Gastroesophageal sphincter (tissue), 4 donors: ENCODE measurements around the gene ATP2B2. TPM values are rescaled to one million over a fixed set of nuclear protein-coding genes. Genes with fewer than 3 reads are reported as not detected.

ENCODE experiments used
- ATAC-seq: fragments of 150-250 bp; one replicate; pipeline ENCODE4 v1.9.1; 2016; ENCODE audit warnings: mild to moderate bottlenecking, moderate library complexity
- H3K27ac ChIP-seq, 4 donors: fragments of 200-600 bp; sonication (generic) in 3 of 4; 1 replicate in 3 of 4; 2 replicates in 1 of 4; pipeline ENCODE4 v1.5.1; 2016 to 2019
- H3K27me3 ChIP-seq: fragments of 200-600 bp; sonication (generic); one replicate; pipeline ENCODE4 v1.5.1; 2019
- H3K36me3 ChIP-seq, 2 donors: fragments of 200-600 bp; sonication (generic); one replicate each; pipeline ENCODE4 v1.5.1; 2019; ENCODE audit warnings: control low read depth in 1 of 2
- H3K4me1 ChIP-seq, 3 donors: fragments of 200-600 bp; sonication (generic); 1 replicate in 2 of 3; 2 replicates in 1 of 3; pipeline ENCODE4 v1.5.1; 2016 to 2019; ENCODE audit warnings: control low read depth in 2 of 3
- H3K4me3 ChIP-seq, 2 donors: fragments of 200-600 bp; sonication (generic); one replicate each; pipeline ENCODE4 v1.5.1; 2019; ENCODE audit warnings: mild to moderate bottlenecking in 1 of 2, moderate library complexity in 1 of 2
- H3K9me3 ChIP-seq, 3 donors: fragments of 200-600 bp; sonication (generic); one replicate each; pipeline ENCODE4 v1.5.1; 2017 to 2019; ENCODE audit warnings: control low read depth in 2 of 3
- EP300 ChIP-seq: sonication (generic); formaldehyde crosslinking; IDR thresholded peaks from one replicate; pipeline ENCODE4 v1.6.1; 2017; ENCODE audit warnings: antibody characterized with exemption, mild to moderate bottlenecking
- POLR2A ChIP-seq, 2 donors: fragments of 450-650 bp; IDR thresholded peaks; one replicate each; pipeline ENCODE4 v1.6.1; 2017; ENCODE audit warnings: antibody characterized with exemption in 2 of 2, mild to moderate bottlenecking in 2 of 2, moderate library complexity in 1 of 2
- POLR2AphosphoS5 ChIP-seq: sonication (generic); formaldehyde crosslinking; IDR thresholded peaks from one replicate; pipeline ENCODE4 v1.6.1; 2017; ENCODE audit warnings: antibody characterized with exemption
- WGBS, 2 donors: methylation state at CpG; one replicate each; pipeline ENCODE4 v1.1.5; 2018; ENCODE audit warnings: low coverage in 1 of 2; 5-methylcytosine and 5-hydroxymethylcytosine counted together
- total RNA-seq, 4 donors: library from RNA; depleted of rRNA; stranded (reverse); fragments of >200 nt; gene quantifications; one replicate each; pipeline ENCODE4 v1.1.0, GENCODE V29; 2016
- TF ChIP-seq, protein P1 (sequence below), 4 experiments: fragments of 200-600 bp in 2 of 4; fragments of 450-650 bp in 2 of 4; sonication (generic) in 1 of 4; IDR thresholded peaks; one replicate each; pipeline ENCODE4 v1.5.1; 2017 to 2019; ENCODE audit warnings: antibody characterized with exemption in 4 of 4, mild to moderate bottlenecking in 2 of 4, moderate library complexity in 2 of 4

The ATP2B2 gene
- total RNA-seq, 4 donors from 2014 or later = 0.13 to 0.30 (median 0.27) TPM; not detected in 1

DNA sequence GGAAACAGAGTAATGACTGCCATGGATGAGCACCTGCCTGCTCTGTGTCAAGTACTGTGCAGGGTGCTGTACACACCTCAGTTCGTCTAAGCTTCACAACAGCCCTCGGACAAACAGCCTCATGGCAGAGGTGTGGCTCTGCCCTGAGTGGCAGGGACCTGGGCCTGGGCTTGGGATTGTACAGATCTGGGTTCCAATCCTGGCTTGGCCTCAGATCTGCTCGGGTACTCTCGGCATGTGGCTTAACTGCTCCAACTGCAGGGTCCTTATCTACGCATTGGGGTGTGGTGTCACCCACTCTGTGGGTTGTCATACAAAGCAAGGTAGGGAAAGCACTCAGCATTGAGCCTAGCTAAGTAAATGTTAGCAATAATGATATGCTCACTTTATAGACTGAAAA lies 137.9 kb downstream of the ATP2B2 start:
- H3K27ac ChIP-seq = no peak overlapping the region
- no peak for ATAC-seq
- H3K4me3 ChIP-seq = no peak overlapping the region
- TF ChIP-seq, protein P1, sequence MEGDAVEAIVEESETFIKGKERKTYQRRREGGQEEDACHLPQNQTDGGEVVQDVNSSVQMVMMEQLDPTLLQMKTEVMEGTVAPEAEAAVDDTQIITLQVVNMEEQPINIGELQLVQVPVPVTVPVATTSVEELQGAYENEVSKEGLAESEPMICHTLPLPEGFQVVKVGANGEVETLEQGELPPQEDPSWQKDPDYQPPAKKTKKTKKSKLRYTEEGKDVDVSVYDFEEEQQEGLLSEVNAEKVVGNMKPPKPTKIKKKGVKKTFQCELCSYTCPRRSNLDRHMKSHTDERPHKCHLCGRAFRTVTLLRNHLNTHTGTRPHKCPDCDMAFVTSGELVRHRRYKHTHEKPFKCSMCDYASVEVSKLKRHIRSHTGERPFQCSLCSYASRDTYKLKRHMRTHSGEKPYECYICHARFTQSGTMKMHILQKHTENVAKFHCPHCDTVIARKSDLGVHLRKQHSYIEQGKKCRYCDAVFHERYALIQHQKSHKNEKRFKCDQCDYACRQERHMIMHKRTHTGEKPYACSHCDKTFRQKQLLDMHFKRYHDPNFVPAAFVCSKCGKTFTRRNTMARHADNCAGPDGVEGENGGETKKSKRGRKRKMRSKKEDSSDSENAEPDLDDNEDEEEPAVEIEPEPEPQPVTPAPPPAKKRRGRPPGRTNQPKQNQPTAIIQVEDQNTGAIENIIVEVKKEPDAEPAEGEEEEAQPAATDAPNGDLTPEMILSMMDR (IDR thresholded peaks at IDR 0.05) = no peak
- TF ChIP-seq EP300 (no peak), POLR2AphosphoS5 (no peak), POLR2A (IDR thresholded peaks at IDR 0.05) (no peak)
- peaks cover 4% of the 10 kb centered on the region for H3K27me3 ChIP-seq
- WGBS, 2 donors = no CpG with 5 or more reads among the region's 5 CpGs
- peaks cover 0 to 6% (median 0%) of the 10 kb centered on the region in 3 donors for H3K4me1 ChIP-seq
- H3K36me3 ChIP-seq = no peaks in the 10 kb centered on the region
- H3K9me3 ChIP-seq = peaks cover 0 to 11% (median 0%) of the 10 kb centered on the region in 3 donors

DNA sequence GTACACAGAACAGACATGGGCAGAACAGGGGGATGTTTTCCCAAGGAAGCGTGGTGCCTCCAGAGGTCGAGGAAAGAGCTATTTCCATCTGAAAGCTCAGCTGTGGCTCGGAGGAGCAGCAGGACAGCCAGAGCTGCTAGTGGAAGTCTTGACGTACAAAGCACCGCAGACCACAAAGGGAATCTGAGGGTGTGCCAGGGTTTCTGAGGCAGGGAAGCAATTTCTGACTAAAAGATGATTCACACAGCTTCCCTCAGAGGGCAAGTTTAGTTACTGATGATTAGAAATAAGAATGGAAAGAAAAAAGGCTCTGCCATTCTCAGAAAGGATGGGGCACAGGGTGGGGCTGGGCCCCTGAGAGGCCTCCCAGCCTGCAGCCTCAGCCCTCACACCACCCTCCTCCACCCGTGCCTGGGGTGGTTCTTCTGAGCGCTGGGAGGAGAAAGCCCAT lies 138.7 kb downstream of the ATP2B2 start:
- Histone ChIP-seq H3K36me3 (no peaks in the 10 kb centered on the region), H3K4me3 (no peak overlapping the region), H3K9me3 (peaks cover 0 to 11% (median 0%) of the 10 kb centered on the region in 3 donors), H3K4me1 (peaks cover 0 to 6% (median 0%) of the 10 kb centered on the region in 3 donors), H3K27me3 (peaks cover 9% of the 10 kb centered on the region), H3K27ac (no peak overlapping the region)
- TF ChIP-seq POLR2A (IDR thresholded peaks at IDR 0.05) (no peak), EP300 (no peak), POLR2AphosphoS5 (no peak)
- TF ChIP-seq, protein P1 (IDR thresholded peaks at IDR 0.05) = no peak
- no peak for ATAC-seq
- 48 to 61% methylated on average over 5 to 7 of the region's 7 CpGs for WGBS, 2 donors

DNA sequence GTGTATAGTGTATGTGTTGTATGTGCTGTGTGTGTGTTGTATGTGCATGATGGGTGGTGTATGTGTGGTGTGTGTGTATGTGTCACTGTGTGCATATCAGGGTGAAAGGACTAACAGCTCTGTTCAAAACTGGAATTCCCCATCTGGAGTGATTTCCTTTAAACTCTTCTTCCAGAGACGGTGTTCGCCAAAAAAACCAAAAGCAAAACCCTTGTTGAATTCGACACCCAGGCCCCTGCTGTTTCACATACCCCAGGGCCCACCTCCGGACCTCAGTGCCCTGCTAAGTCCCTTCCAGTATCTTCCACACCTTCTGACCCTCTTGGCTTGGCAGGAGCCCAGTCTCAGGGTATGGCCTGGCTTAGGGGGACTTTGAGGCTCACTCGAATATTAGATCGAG lies 139.6 kb downstream of the ATP2B2 start:
- no peaks in the 10 kb centered on the region for H3K36me3 ChIP-seq
- peaks cover 15% of the 10 kb centered on the region for H3K27me3 ChIP-seq
- WGBS, 2 donors = 58 to 87% methylated on average over 3 to 5 of the region's 6 CpGs
- H3K27ac ChIP-seq = no peak overlapping the region
- TF ChIP-seq POLR2AphosphoS5 (no peak), EP300 (no peak), POLR2A (IDR thresholded peaks at IDR 0.05) (no peak)
- TF ChIP-seq, protein P1 (IDR thresholded peaks at IDR 0.05) = no peak
- no peak overlapping the region for H3K4me3 ChIP-seq
- no peak for ATAC-seq
- peaks cover 0 to 6% (median 0%) of the 10 kb centered on the region in 3 donors for H3K4me1 ChIP-seq
- H3K9me3 ChIP-seq = peaks cover 0 to 7% (median 0%) of the 10 kb centered on the region in 3 donors

DNA sequence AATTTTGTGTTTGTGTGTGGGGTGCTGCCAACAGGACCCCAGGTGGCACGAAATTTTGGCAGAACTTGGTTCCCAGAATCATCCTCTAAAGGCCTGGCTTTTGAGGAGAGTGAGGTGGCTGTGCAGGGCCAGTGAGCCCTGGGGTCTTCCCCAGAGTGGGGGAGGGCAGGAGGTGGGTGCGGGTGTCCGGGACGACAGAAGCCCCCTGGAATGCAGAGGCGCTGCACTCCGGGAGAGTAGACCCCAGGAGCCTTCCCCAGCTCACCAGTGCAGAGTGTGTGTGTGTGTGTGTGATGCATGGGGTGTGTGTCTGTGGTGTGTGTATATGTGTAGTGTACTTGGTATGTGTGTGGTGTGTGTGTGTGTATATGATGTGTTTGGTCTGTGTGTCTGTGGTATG lies 140.1 kb downstream of the ATP2B2 start:
- TF ChIP-seq POLR2AphosphoS5 = no peak
- Histone ChIP-seq H3K4me3 (no peak overlapping the region), H3K4me1 (peaks cover 0 to 4% (median 0%) of the 10 kb centered on the region in 3 donors), H3K36me3 (no peaks in the 10 kb centered on the region), H3K9me3 (peaks cover 0 to 7% (median 0%) of the 10 kb centered on the region in 3 donors), H3K27ac (no peak overlapping the region), H3K27me3 (peaks cover 15% of the 10 kb centered on the region)
- ATAC-seq = no peak
- WGBS, 2 donors = 88% methylated on average over 3 of the region's 6 CpGs; no CpG with 5 or more reads in 1 of the 2 donors

DNA sequence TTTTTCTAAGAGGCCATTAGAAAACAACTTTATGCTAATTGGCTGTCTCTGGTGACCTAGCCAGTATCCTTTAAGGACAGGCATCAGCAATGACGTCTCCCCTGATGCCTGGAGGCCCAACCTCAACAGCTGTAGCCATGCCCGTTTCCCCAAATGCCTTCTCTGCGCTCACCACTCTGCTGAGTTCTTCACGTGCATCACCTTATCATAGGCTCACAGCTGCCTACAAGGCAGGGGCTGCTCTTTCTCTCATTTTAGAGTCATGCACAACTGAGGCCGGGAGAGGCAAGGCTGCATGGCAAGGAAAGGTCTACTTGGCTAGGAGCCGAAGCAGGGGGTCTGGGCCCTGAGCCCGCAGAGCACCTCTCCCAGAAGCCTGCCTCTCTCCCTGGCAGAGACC lies 140.6 kb downstream of the ATP2B2 start:
- no peak overlapping the region for H3K27ac ChIP-seq
- no peak overlapping the region for H3K4me3 ChIP-seq
- H3K9me3 ChIP-seq = peaks cover 0 to 7% (median 0%) of the 10 kb centered on the region in 3 donors
- 87% methylated on average over 3 of the region's 7 CpGs; no CpG with 5 or more reads in 1 of the 2 donors for WGBS, 2 donors
- no peaks in the 10 kb centered on the region for H3K4me1 ChIP-seq
- TF ChIP-seq POLR2AphosphoS5 (no peak), EP300 (no peak), POLR2A (IDR thresholded peaks at IDR 0.05) (no peak)
- TF ChIP-seq, protein P1 (IDR thresholded peaks at IDR 0.05) = no peak
- peaks cover 18% of the 10 kb centered on the region for H3K27me3 ChIP-seq
- no peaks in the 10 kb centered on the region for H3K36me3 ChIP-seq
- ATAC-seq = no peak
